Measurements from ENCODE around the gene TNFRSF14. TPM values are rescaled to one million over a fixed set of nuclear protein-coding genes. Genes with fewer than 3 reads are reported as not detected.
A peak's percentile ranks its signal among the peaks of the same experiment; 100 is the strongest.
"Not testable (repeated sequence)": the region's sequence is repeated elsewhere in the genome, so short reads cannot be mapped to it uniquely, and the experiment has no call there.

TNFRSF14 gene
- total RNA-seq, 1 experiment from 2014 or later, result 2.5 TPM

- no peak for DNase-seq (ENCODE audit: extremely low read depth, low read depth)
Observed at GRCh38 chr1:2566101-2567045, 10.2 kb downstream of the TNFRSF14 start.

GRCh38 chr1:2567083-2567679 lies 11.0 kb downstream of the TNFRSF14 start:
- DNase-seq (ENCODE audit: extremely low read depth, low read depth), result no peak

- DNase-seq (ENCODE audit: extremely low read depth, low read depth), result not testable (repeated sequence)
Observed at GRCh38 chr1:2568187-2568816, 12.1 kb downstream of the TNFRSF14 start.

GRCh38 chr1:2569060-2569459 lies 12.9 kb downstream of the TNFRSF14 start:
- DNase-seq (ENCODE audit: extremely low read depth, low read depth), result no peak

- DNase-seq (ENCODE audit: extremely low read depth, low read depth), result not testable (repeated sequence)
Observed at GRCh38 chr1:2569703-2570102, 13.5 kb downstream of the TNFRSF14 start.

GRCh38 chr1:2570332-2570731 lies 14.2 kb downstream of the TNFRSF14 start:
- no peak for DNase-seq (ENCODE audit: extremely low read depth, low read depth)

GRCh38 chr1:2571348-2571747 lies 15.2 kb downstream of the TNFRSF14 start:
- DNase-seq (ENCODE audit: extremely low read depth, low read depth), result no peak

GRCh38 chr1:2573250-2573920 lies 17.2 kb downstream of the TNFRSF14 start:
- no peak for DNase-seq (ENCODE audit: extremely low read depth, low read depth)

- no peak for DNase-seq (ENCODE audit: extremely low read depth, low read depth)
Observed at GRCh38 chr1:2574350-2574749, 18.2 kb downstream of the TNFRSF14 start.

- no peak for DNase-seq (ENCODE audit: extremely low read depth, low read depth)
Observed at GRCh38 chr1:2575801-2576663, 19.9 kb downstream of the TNFRSF14 start.

GRCh38 chr1:2577565-2578075 lies 21.4 kb downstream of the TNFRSF14 start:
- DNase-seq (ENCODE audit: extremely low read depth, low read depth), result not testable (repeated sequence)

- DNase-seq (ENCODE audit: extremely low read depth, low read depth), result no peak
Observed at GRCh38 chr1:2578758-2579118, 22.6 kb downstream of the TNFRSF14 start.

- DNase-seq (ENCODE audit: extremely low read depth, low read depth), result no peak
Observed at GRCh38 chr1:2580691-2581090, 24.5 kb downstream of the TNFRSF14 start.

GRCh38 chr1:2582391-2582790 lies 26.2 kb downstream of the TNFRSF14 start:
- no peak for DNase-seq (ENCODE audit: extremely low read depth, low read depth)

- DNase-seq (ENCODE audit: extremely low read depth, low read depth), result no peak
Observed at GRCh38 chr1:2583331-2583791, 27.2 kb downstream of the TNFRSF14 start.

- DNase-seq (ENCODE audit: extremely low read depth, low read depth), result peak; percentile 14
Observed at GRCh38 chr1:2583871-2584351, 27.7 kb downstream of the TNFRSF14 start.

- DNase-seq (ENCODE audit: extremely low read depth, low read depth), result no peak
Observed at GRCh38 chr1:2584686-2585317, 28.6 kb downstream of the TNFRSF14 start.

- DNase-seq (ENCODE audit: extremely low read depth, low read depth), result no peak
Observed at GRCh38 chr1:2585318-2586092, 29.3 kb downstream of the TNFRSF14 start.

Measured in NCI-H460 (cell line).